ENCODE measurements around the gene MAML2. TPM values are rescaled to one million over a fixed set of nuclear protein-coding genes. Genes with fewer than 3 reads are reported as not detected.

The MAML2 gene
- total RNA-seq, 1 experiment from 2014 or later: 2.7 TPM

DNA sequence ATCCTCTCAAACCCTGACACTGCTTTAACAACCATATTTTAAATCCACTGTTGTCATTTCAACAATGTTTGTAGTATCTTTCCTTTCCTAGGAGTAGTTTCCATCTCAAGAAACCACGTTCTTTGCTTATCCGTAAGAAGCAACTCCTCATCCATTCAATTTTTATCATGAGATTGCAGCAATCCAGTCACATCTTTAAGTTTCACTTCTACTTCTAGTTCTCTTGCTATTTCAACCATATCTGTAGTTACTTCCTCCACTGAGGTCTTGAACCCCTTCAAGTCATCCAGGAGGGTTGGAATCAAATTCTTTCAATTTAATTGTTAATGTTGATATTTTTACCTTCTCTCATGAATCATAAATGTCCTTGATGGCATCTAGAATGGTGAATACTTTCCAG lies 24.3 kb upstream of the MAML2 start:
- no peak overlapping the region for H3K9ac ChIP-seq (ENCODE audit: extremely low read depth, insufficient read length, low read length)
- no peak overlapping the region for H3K4ac ChIP-seq (ENCODE audit: low read depth, low read length)
- no peak overlapping the region for H2BK5ac ChIP-seq (ENCODE audit: insufficient read length, low read length)
- no peak overlapping the region for H2BK120ac ChIP-seq (ENCODE audit: low read depth, low read length, poor library complexity, severe bottlenecking)
- H3K27ac Mint-ChIP-seq: no peak overlapping the region
- no peak overlapping the region for H3K23ac ChIP-seq (ENCODE audit: insufficient read length, low read depth, low read length)
- H3K4me1 Mint-ChIP-seq: no peaks in the 10 kb centered on the region
- H3T11ph ChIP-seq (ENCODE audit: low read length): no peak overlapping the region
- H2BK12ac ChIP-seq (ENCODE audit: insufficient read length, low read depth, low read length): no peak overlapping the region
- H3K27ac ChIP-seq (ENCODE audit: insufficient read length, low read depth, low read length): no peak overlapping the region
- DNase-seq: no peak
- no peak overlapping the region for H3K4me2 ChIP-seq (ENCODE audit: insufficient read depth, insufficient read length, low read length)
- no peaks in the 10 kb centered on the region for H3K79me2 ChIP-seq (ENCODE audit: insufficient read depth, low read length)
- H4K91ac ChIP-seq (ENCODE audit: insufficient read length, low read depth, low read length): no peak overlapping the region
- H3K36me3 Mint-ChIP-seq (ENCODE audit: insufficient read depth in 1 of 3, low read depth in 3 of 3): peaks cover 17 to 21% (median 17%) of the 10 kb centered on the region in 3 experiments
- no peaks in the 10 kb centered on the region for H3K79me1 ChIP-seq (ENCODE audit: insufficient read depth, low read depth, low read length, poor library complexity, severe bottlenecking)
- H3K27me3 ChIP-seq (ENCODE audit: insufficient read depth, low read length): no peaks in the 10 kb centered on the region
- no CpG with 5 or more reads among the region's 2 CpGs for WGBS (ENCODE audit: extremely low coverage, insufficient read length, low lambda C conversion rate)
- no peaks in the 10 kb centered on the region for H4K20me1 ChIP-seq (ENCODE audit: control insufficient read depth, insufficient read depth, insufficient read length)
- no peaks in the 10 kb centered on the region for H3K27me3 Mint-ChIP-seq (ENCODE audit: low read depth)
- H3K14ac ChIP-seq (ENCODE audit: insufficient read depth, low read length): no peak overlapping the region
- H4K8ac ChIP-seq (replicated peaks; ENCODE audit: insufficient read length, low read depth, low read length): no peak overlapping the region
- no peak overlapping the region for H3K18ac ChIP-seq (ENCODE audit: insufficient read length, low read depth, low read length)
- no peak overlapping the region for H2AFZ ChIP-seq (ENCODE audit: low read length)
- H3K23me2 ChIP-seq (ENCODE audit: insufficient read length, low read depth, low read length, poor library complexity, severe bottlenecking): no peaks in the 10 kb centered on the region
- H3K4me1 ChIP-seq (ENCODE audit: insufficient read depth, low read length): no peaks in the 10 kb centered on the region
- H3K9me3 ChIP-seq (ENCODE audit: control insufficient read depth, low read depth, low read length): no peaks in the 10 kb centered on the region
- TF ChIP-seq CTCF (conservative IDR thresholded peaks at IDR 0.05): no peak
- no peak overlapping the region for H4K5ac ChIP-seq (ENCODE audit: insufficient read length, low read depth, low read length)
- H3K9me3 Mint-ChIP-seq: peaks cover 4 to 8% of the 10 kb centered on the region in 2 experiments; a peak in 4 of 5 replicates
- H2BK20ac ChIP-seq (ENCODE audit: low read depth, low read length, poor library complexity, severe bottlenecking): no peak overlapping the region
- no peak overlapping the region for H2AK5ac ChIP-seq (ENCODE audit: insufficient read length, low read length)
- no peak overlapping the region for H2BK15ac ChIP-seq (ENCODE audit: low read depth, low read length)
- no peak overlapping the region for H3K56ac ChIP-seq (ENCODE audit: insufficient read length, low read depth, low read length)
- no peak overlapping the region for H3K4me3 Mint-ChIP-seq
